ENCODE measurements around the gene DPH1.
A peak's percentile ranks its signal among the peaks of the same experiment; 100 is the strongest.

DPH1 gene

GRCh38 chr17:2082003-2082781, 52.2 kb downstream of the DPH1 start:
- DNase-seq (ENCODE audit: low read depth in 2 of 2) = no peak

- no peak for DNase-seq (ENCODE audit: low read depth in 2 of 2)
Observed at GRCh38 chr17:2083613-2084035, 53.7 kb downstream of the DPH1 start.

GRCh38 chr17:2084036-2084765, 54.2 kb downstream of the DPH1 start:
- no peak for DNase-seq (ENCODE audit: low read depth in 2 of 2)

- DNase-seq (ENCODE audit: low read depth in 2 of 2) = no peak
Observed at GRCh38 chr17:2084766-2085647, 55.1 kb downstream of the DPH1 start.

- no peak for DNase-seq (ENCODE audit: low read depth in 2 of 2)
Observed at GRCh38 chr17:2085648-2085949, 55.6 kb downstream of the DPH1 start.

GRCh38 chr17:2086306-2086705, 56.4 kb downstream of the DPH1 start:
- DNase-seq (ENCODE audit: low read depth in 2 of 2) = no peak

GRCh38 chr17:2087597-2088211, 57.8 kb downstream of the DPH1 start:
- DNase-seq (ENCODE audit: low read depth in 2 of 2) = peak in 1 of 2 donors; percentile 36

- DNase-seq (ENCODE audit: low read depth in 2 of 2) = no peak
Observed at GRCh38 chr17:2089021-2089422, 59.1 kb downstream of the DPH1 start.

- DNase-seq (ENCODE audit: low read depth in 2 of 2) = no peak
Observed at GRCh38 chr17:2090210-2090641, 60.3 kb downstream of the DPH1 start.

GRCh38 chr17:2090804-2091534, 61.0 kb downstream of the DPH1 start:
- DNase-seq (ENCODE audit: low read depth in 2 of 2) = no peak

GRCh38 chr17:2092253-2092652, 62.3 kb downstream of the DPH1 start:
- no peak for DNase-seq (ENCODE audit: low read depth in 2 of 2)

- no peak for DNase-seq (ENCODE audit: low read depth in 2 of 2)
Observed at GRCh38 chr17:2093349-2093748, 63.4 kb downstream of the DPH1 start.

Measured in activated CD8-positive, alpha-beta memory T cell treated with anti-CD3 and anti-CD28 coated beads for 4 hours (primary cell).